Naive thymus-derived CD8-positive, alpha-beta T cell (primary cell): ENCODE data around the gene IGFBP4. TPM values are rescaled to one million over a fixed set of nuclear protein-coding genes. Genes with fewer than 3 reads are reported as not detected.
A peak's percentile ranks its signal among the peaks of the same experiment; 100 is the strongest.

Experiments
- ATAC-seq, 2 donors: fragments of 150-1000 bp; cut with Tn5 transposase in 1 of 2; sonication (Bioruptor Pico), chemical (Tn5 transposase) in 1 of 2; 1 replicate in 1 of 2; 2 replicates in 1 of 2; pipeline ENCODE4 v1.10.0; 2021; ENCODE audit warnings: mild to moderate bottlenecking in 2 of 2, moderate library complexity in 2 of 2
- POLR2A ChIA-PET: fragments of 350-600 bp; sonication (Branson Sonifier 250); formaldehyde crosslinking; loops from one replicate; lab custom pipeline; 2021; ENCODE audit warnings: antibody characterized with exemption; lab: Charles Lee
- DNase-seq, 10 donors: peaks; one replicate each; pipeline versions ENCODE4 v3.0.0 to v3.0.0-alpha.2; 2020 to 2022
- H3K27ac Mint-ChIP-seq, 10 donors: one replicate each; pipeline ENCODE4 v1.8.0; 2020 to 2022; ENCODE audit warnings: mild to moderate bottlenecking in 10 of 10, mixed read lengths in 10 of 10, moderate library complexity in 4 of 10, inconsistent platforms in 1 of 10
- H3K27me3 Mint-ChIP-seq, 5 donors: one replicate each; pipeline ENCODE4 v1.8.0; 2021 to 2022; ENCODE audit warnings: mixed read lengths in 5 of 5
- H3K36me3 Mint-ChIP-seq, 3 donors: one replicate each; pipeline ENCODE4 v1.8.0; 2020 to 2022; ENCODE audit warnings: mixed read lengths in 3 of 3, mild to moderate bottlenecking in 2 of 3, inconsistent platforms in 1 of 3
- H3K4me1 Mint-ChIP-seq, 4 donors: one replicate each; pipeline ENCODE4 v1.8.0; 2021 to 2022; ENCODE audit warnings: mixed read lengths in 4 of 4
- H3K4me3 Mint-ChIP-seq, 10 donors: one replicate each; pipeline ENCODE4 v1.8.0; 2020 to 2022; ENCODE audit warnings: mild to moderate bottlenecking in 10 of 10, mixed read lengths in 10 of 10, moderate library complexity in 6 of 10, inconsistent platforms in 1 of 10
- H3K9me3 Mint-ChIP-seq, 9 donors: one replicate each; pipeline ENCODE4 v1.8.0; 2020 to 2022; ENCODE audit warnings: mixed read lengths in 9 of 9, mild to moderate bottlenecking in 3 of 9, inconsistent platforms in 1 of 9, moderate library complexity in 1 of 9
- polyA plus RNA-seq, 3 donors: library from polyadenylated mRNA; unstranded; fragments of 300-500 nt; fragmentation: Illumina TruSeq; gene quantifications; one replicate each; pipeline ENCODE4 v1.2.3, GENCODE V29; 2021
- total RNA-seq, 8 experiments: library from RNA in 2 of 8; stranded (reverse) in 2 of 8; gene quantifications; one replicate each; pipeline ENCODE4 v1.2.3 and lab custom pipeline; 2021 to 2026

IGFBP4 gene
- total and polyA plus RNA-seq, 5 experiments from 2014 or later = 0.09 to 1.0 (median 0.83) TPM; not detected in 1

- no peaks in the 10 kb centered on the region for H3K9me3 Mint-ChIP-seq
- peaks cover 0 to 2% (median 0%) of the 10 kb centered on the region in 5 donors for H3K27me3 Mint-ChIP-seq
- no peak for ATAC-seq
- no peak for DNase-seq
- H3K27ac Mint-ChIP-seq = no peak overlapping the region
- no peaks in the 10 kb centered on the region for H3K4me1 Mint-ChIP-seq
- POLR2A ChIA-PET = interaction anchor here (2.3 kb wide), 1 partner anchor 10 kb away, joined by 8 read pairs; no protein-coding TSS in a partner anchor
- H3K36me3 Mint-ChIP-seq = no peaks in the 10 kb centered on the region
- H3K4me3 Mint-ChIP-seq = no peak overlapping the region
Measured at GRCh38 chr17:40469805-40470675, 26.8 kb downstream of the IGFBP4 start.

GRCh38 chr17:40470932-40471828, 27.9 kb downstream of the IGFBP4 start:
- Mint-ChIP-seq H3K9me3 (no peaks in the 10 kb centered on the region), H3K4me1 (peaks cover 1 to 4% (median 1%) of the 10 kb centered on the region in 4 donors), H3K4me3 (no peak overlapping the region), H3K27me3 (peaks cover 0 to 2% (median 0%) of the 10 kb centered on the region in 5 donors), H3K27ac (no peak overlapping the region), H3K36me3 (no peaks in the 10 kb centered on the region)
- DNase-seq = no peak
- ATAC-seq = no peak
- POLR2A ChIA-PET = interaction anchor here (0.6 to 2.3 kb wide), 3 partner anchors 9 to 301 kb away, joined by 3 to 8 read pairs (median 3); no protein-coding TSS in a partner anchor

GRCh38 chr17:40471846-40472732, 28.8 kb downstream of the IGFBP4 start:
- POLR2A ChIA-PET = interaction anchor here (0.5 to 1.3 kb wide), 3 partner anchors 61 to 302 kb away, joined by 3 to 4 read pairs (median 3); no protein-coding TSS in a partner anchor
- Mint-ChIP-seq H3K4me1 (peaks cover 1 to 8% (median 4%) of the 10 kb centered on the region in 4 donors), H3K9me3 (no peaks in the 10 kb centered on the region), H3K4me3 (no peak overlapping the region), H3K36me3 (no peaks in the 10 kb centered on the region), H3K27ac (peak overlapping the region in 4 of 10 donors; percentile 22 to 52 (median 37)), H3K27me3 (peaks cover 0 to 2% (median 0%) of the 10 kb centered on the region in 5 donors)
- no peak for DNase-seq
- ATAC-seq = no peak

GRCh38 chr17:40472733-40473452, 29.6 kb downstream of the IGFBP4 start:
- H3K27ac Mint-ChIP-seq = peak overlapping the region in 3 of 10 donors; percentile 18 to 24 (median 23)

GRCh38 chr17:40473573-40474365, 30.5 kb downstream of the IGFBP4 start:
- Mint-ChIP-seq H3K4me3 (no peak overlapping the region), H3K36me3 (no peaks in the 10 kb centered on the region), H3K27ac (peak overlapping the region in 2 of 10 donors; percentile 22 to 79), H3K4me1 (peaks cover 5 to 11% (median 9%) of the 10 kb centered on the region in 4 donors), H3K9me3 (no peaks in the 10 kb centered on the region), H3K27me3 (no peaks in the 10 kb centered on the region)
- DNase-seq (no peak), ATAC-seq (no peak)
- POLR2A ChIA-PET = no interaction called here

More at GRCh38 chr17:40472733-40473452, 29.6 kb downstream of the IGFBP4 start:
- H3K4me3 Mint-ChIP-seq = no peak overlapping the region
- peaks cover 3 to 8% (median 6%) of the 10 kb centered on the region in 4 donors for H3K4me1 Mint-ChIP-seq
- H3K36me3 Mint-ChIP-seq = no peaks in the 10 kb centered on the region
- no peak for ATAC-seq
- DNase-seq = no peak
- POLR2A ChIA-PET = interaction anchor here (0.5 to 1.3 kb wide), 2 partner anchors 61 to 79 kb away, joined by 3 to 4 read pairs; no protein-coding TSS in a partner anchor
- no peaks in the 10 kb centered on the region for H3K27me3 Mint-ChIP-seq
- H3K9me3 Mint-ChIP-seq = no peaks in the 10 kb centered on the region

- Mint-ChIP-seq H3K27ac (no peak overlapping the region), H3K36me3 (no peaks in the 10 kb centered on the region), H3K4me3 (no peak overlapping the region), H3K4me1 (peaks cover 8 to 15% (median 13%) of the 10 kb centered on the region in 4 donors), H3K27me3 (no peaks in the 10 kb centered on the region), H3K9me3 (no peaks in the 10 kb centered on the region)
- DNase-seq = no peak
- POLR2A ChIA-PET = interaction anchor here (1.3 kb wide), 1 partner anchor 11 kb away, joined by 3 read pairs; no protein-coding TSS in a partner anchor
- ATAC-seq = no peak
Measured at GRCh38 chr17:40474419-40475002, 31.3 kb downstream of the IGFBP4 start.

GRCh38 chr17:40475234-40475908, 32.1 kb downstream of the IGFBP4 start:
- ATAC-seq = no peak
- Mint-ChIP-seq H3K36me3 (no peaks in the 10 kb centered on the region), H3K4me3 (no peak overlapping the region), H3K4me1 (peaks cover 8 to 22% (median 18%) of the 10 kb centered on the region in 4 donors), H3K9me3 (no peaks in the 10 kb centered on the region), H3K27me3 (no peaks in the 10 kb centered on the region), H3K27ac (peak overlapping the region in 2 of 10 donors; percentile 7 to 44)
- POLR2A ChIA-PET = interaction anchor here (0.6 to 1.9 kb wide), 10 partner anchors 8 to 84 kb away, joined by 3 to 7 read pairs (median 5); no protein-coding TSS in a partner anchor
- DNase-seq = no peak

GRCh38 chr17:40477796-40478195, 34.5 kb downstream of the IGFBP4 start:
- POLR2A ChIA-PET = interaction anchor here (1.3 to 1.6 kb wide), 3 partner anchors 40 to 83 kb away, joined by 3 to 6 read pairs (median 4); no protein-coding TSS in a partner anchor
- H3K27me3 Mint-ChIP-seq = no peaks in the 10 kb centered on the region
- DNase-seq (no peak), ATAC-seq (no peak)
- H3K4me1 Mint-ChIP-seq = peaks cover 18 to 46% (median 38%) of the 10 kb centered on the region in 4 donors
- H3K27ac Mint-ChIP-seq = peak overlapping the region in 6 of 10 donors; percentile 32 to 78 (median 49)
- H3K4me3 Mint-ChIP-seq = peak overlapping the region in 1 of 10 donors; percentile 4
- no peaks in the 10 kb centered on the region for H3K9me3 Mint-ChIP-seq
- no peaks in the 10 kb centered on the region for H3K36me3 Mint-ChIP-seq

GRCh38 chr17:40478486-40478885, 35.2 kb downstream of the IGFBP4 start:
- Mint-ChIP-seq H3K36me3 (no peaks in the 10 kb centered on the region), H3K9me3 (no peaks in the 10 kb centered on the region), H3K4me1 (peaks cover 18 to 49% (median 39%) of the 10 kb centered on the region in 4 donors), H3K4me3 (peak overlapping the region in 1 of 10 donors; percentile 6), H3K27ac (peak overlapping the region in 9 of 10 donors; percentile 42 to 98 (median 81)), H3K27me3 (no peaks in the 10 kb centered on the region)
- DNase-seq = no peak
- POLR2A ChIA-PET = interaction anchor here (0.5 to 1.6 kb wide), 3 partner anchors 11 to 82 kb away, joined by 3 to 6 read pairs (median 3); no protein-coding TSS in a partner anchor
- no peak for ATAC-seq
